Activated B cell treated with CpG ODN at 0.5 μM for 24 hours (primary cell): ENCODE measurements around the gene PORCN. TPM values are rescaled to one million over a fixed set of nuclear protein-coding genes. Genes with fewer than 3 reads are reported as not detected.

ENCODE experiments used
- ATAC-seq: fragments of 200-7000 bp; cut with Tn5 transposase; one replicate; pipeline ENCODE4 v1.10.0; 2021; ENCODE audit warnings: low read depth, mild to moderate bottlenecking, moderate library complexity
- CTCF ChIA-PET: fragments of 350-600 bp; sonication (Branson Sonifier 250); formaldehyde crosslinking; loops from one replicate; lab custom pipeline; 2021; ENCODE audit warnings: antibody characterized with exemption; lab: Charles Lee
- POLR2A ChIA-PET: fragments of 350-600 bp; sonication (Branson Sonifier 250); formaldehyde crosslinking; loops from one replicate; lab custom pipeline; 2021; ENCODE audit warnings: antibody characterized with exemption; lab: Charles Lee
- DNase-seq: peaks from one replicate; pipeline ENCODE4 v3.0.0; 2022
- H3K27ac Mint-ChIP-seq: one replicate; pipeline ENCODE4 v1.8.0; 2020; ENCODE audit warnings: mixed read lengths
- H3K27me3 Mint-ChIP-seq: one replicate; pipeline ENCODE4 v1.8.0; 2021; ENCODE audit warnings: mixed read lengths
- H3K36me3 Mint-ChIP-seq: one replicate; pipeline ENCODE4 v1.8.0; 2021; ENCODE audit warnings: low read depth, mixed read lengths
- H3K4me1 Mint-ChIP-seq: one replicate; pipeline ENCODE4 v1.8.0; 2021; ENCODE audit warnings: mixed read lengths
- H3K4me3 Mint-ChIP-seq: one replicate; pipeline ENCODE4 v1.8.0; 2020; ENCODE audit warnings: mild to moderate bottlenecking, mixed read lengths
- H3K9me3 Mint-ChIP-seq: one replicate; pipeline ENCODE4 v1.8.0; 2020; ENCODE audit warnings: mixed read lengths
- intact Hi-C: fragments of 100-400 bp; cut with micrococcal nuclease; formaldehyde crosslinking; loops from one replicate; pipeline ENCODE4 v1.15.1; 2024
- total RNA-seq: library from RNA; stranded (reverse); gene quantifications from 2 replicates; pipeline ENCODE4 v1.2.3, GENCODE V29; 2022
- TF ChIP-seq, protein P1 (sequence below): fragments of 200-600 bp; IDR thresholded peaks from one replicate; pipeline ENCODE4 v1.8.0; 2022; ENCODE audit warnings: antibody characterized with exemption, mild to moderate bottlenecking

Gene PORCN
- total RNA-seq, 1 donor from 2014 or later, result 9.8 TPM

DNA sequence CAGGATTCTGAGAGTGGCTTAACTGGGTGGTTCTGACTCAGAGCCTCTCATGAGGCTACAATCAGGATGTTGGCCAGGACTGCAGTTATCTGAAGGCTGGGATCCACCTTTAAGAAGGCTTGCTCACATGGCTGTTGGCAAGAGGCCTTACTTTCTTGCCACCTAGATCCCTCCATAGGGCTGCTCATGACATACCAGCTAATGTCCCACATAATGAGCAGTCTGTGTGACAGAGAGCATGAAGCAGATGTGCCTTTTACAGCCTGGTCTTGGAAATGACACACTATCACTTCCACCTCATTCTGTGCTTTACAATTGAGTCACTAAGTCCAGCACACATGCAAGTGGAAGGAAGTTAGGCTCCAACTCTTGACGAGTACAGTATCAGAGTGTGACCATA is 61.2 kb downstream of the PORCN start:
- no peak overlapping the region for H3K27ac Mint-ChIP-seq
- H3K27me3 Mint-ChIP-seq, result no peaks in the 10 kb centered on the region
- H3K4me3 Mint-ChIP-seq, result no peak overlapping the region
- no peak for ATAC-seq
- no peaks in the 10 kb centered on the region for H3K9me3 Mint-ChIP-seq
- TF ChIP-seq, protein P1, sequence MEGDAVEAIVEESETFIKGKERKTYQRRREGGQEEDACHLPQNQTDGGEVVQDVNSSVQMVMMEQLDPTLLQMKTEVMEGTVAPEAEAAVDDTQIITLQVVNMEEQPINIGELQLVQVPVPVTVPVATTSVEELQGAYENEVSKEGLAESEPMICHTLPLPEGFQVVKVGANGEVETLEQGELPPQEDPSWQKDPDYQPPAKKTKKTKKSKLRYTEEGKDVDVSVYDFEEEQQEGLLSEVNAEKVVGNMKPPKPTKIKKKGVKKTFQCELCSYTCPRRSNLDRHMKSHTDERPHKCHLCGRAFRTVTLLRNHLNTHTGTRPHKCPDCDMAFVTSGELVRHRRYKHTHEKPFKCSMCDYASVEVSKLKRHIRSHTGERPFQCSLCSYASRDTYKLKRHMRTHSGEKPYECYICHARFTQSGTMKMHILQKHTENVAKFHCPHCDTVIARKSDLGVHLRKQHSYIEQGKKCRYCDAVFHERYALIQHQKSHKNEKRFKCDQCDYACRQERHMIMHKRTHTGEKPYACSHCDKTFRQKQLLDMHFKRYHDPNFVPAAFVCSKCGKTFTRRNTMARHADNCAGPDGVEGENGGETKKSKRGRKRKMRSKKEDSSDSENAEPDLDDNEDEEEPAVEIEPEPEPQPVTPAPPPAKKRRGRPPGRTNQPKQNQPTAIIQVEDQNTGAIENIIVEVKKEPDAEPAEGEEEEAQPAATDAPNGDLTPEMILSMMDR, result no peak
- peaks cover 9% of the 10 kb centered on the region for H3K36me3 Mint-ChIP-seq
- intact Hi-C loops, result loop anchor here (10.0 kb wide), 2 partner anchors 365 to 735 kb away; partner anchors contain the start of gene ZNF81
- ChIA-PET POLR2A (no interaction called here), CTCF (no interaction called here)
- DNase-seq, result no peak
- peaks cover 11% of the 10 kb centered on the region for H3K4me1 Mint-ChIP-seq

Other genes starting within 250 kb of the PORCN start
- gene SSX3, start 152.3 kb upstream of the PORCN start, total RNA-seq, result not detected in 2 replicates
- gene SSX4, start 125.5 kb upstream of the PORCN start, total RNA-seq, result not detected in 2 replicates
- not detected in 2 replicates for gene SSX4B, start 97.0 kb upstream of the PORCN start, total RNA-seq
- gene SLC38A5, start 38.7 kb upstream of the PORCN start, total RNA-seq, result 23.5 and 28.9 TPM in 2 replicates
- gene FTSJ1, start 32.8 kb upstream of the PORCN start, total RNA-seq, result 39.9 and 44.5 TPM in 2 replicates
- gene EBP, start 12.8 kb downstream of the PORCN start, total RNA-seq, result 72.4 and 75.5 TPM in 2 replicates
- gene TBC1D25, start 30.7 kb downstream of the PORCN start, total RNA-seq, result 16.4 and 19.4 TPM in 2 replicates
- 381 and 394 TPM in 2 replicates for gene RBM3, start 65.5 kb downstream of the PORCN start, total RNA-seq
- 73.4 and 75.8 TPM in 2 replicates for gene WDR13, start 88.5 kb downstream of the PORCN start, total RNA-seq
- 101 and 102 TPM in 2 replicates for gene WAS, start 174.8 kb downstream of the PORCN start, total RNA-seq
- 9.1 and 10.8 TPM in 2 replicates for gene SUV39H1, start 187.7 kb downstream of the PORCN start, total RNA-seq